GM03348 (cell line): ENCODE data around the gene SELENOM.
"Not testable (repeated sequence)": the region's sequence is repeated elsewhere in the genome, so short reads cannot be mapped to it uniquely, and the experiment has no call there.

ENCODE experiments used
- DNase-seq: peaks from one replicate; pipeline ENCODE4 v3.0.0; 2012; ENCODE audit warnings: low spot score

SELENOM gene

GRCh38 chr22:31075961-31076360, 31.4 kb downstream of the SELENOM start:
- peak; percentile 85 for DNase-seq

- DNase-seq: not testable (repeated sequence)
Measured at GRCh38 chr22:31073545-31074145, 33.7 kb downstream of the SELENOM start.

GRCh38 chr22:31073125-31073524, 34.2 kb downstream of the SELENOM start:
- not testable (repeated sequence) for DNase-seq

- not testable (repeated sequence) for DNase-seq
Measured at GRCh38 chr22:31069691-31070314, 37.6 kb downstream of the SELENOM start.

GRCh38 chr22:31068970-31069369, 38.4 kb downstream of the SELENOM start:
- no peak for DNase-seq

- DNase-seq: no peak
Measured at GRCh38 chr22:31064369-31064768, 43.0 kb downstream of the SELENOM start.

- no peak for DNase-seq
Measured at GRCh38 chr22:31062566-31063230, 44.7 kb downstream of the SELENOM start.

GRCh38 chr22:31059663-31060062, 47.7 kb downstream of the SELENOM start:
- DNase-seq: not testable (repeated sequence)

- DNase-seq: no peak
Measured at GRCh38 chr22:31056986-31057599, 50.3 kb downstream of the SELENOM start.

- DNase-seq: peak; percentile 90
Measured at GRCh38 chr22:31055635-31056159, 51.7 kb downstream of the SELENOM start.

GRCh38 chr22:31055117-31055634, 52.2 kb downstream of the SELENOM start:
- no peak for DNase-seq
